ENCODE data around the gene METTL26.
"Not testable (repeated sequence)": the region's sequence is repeated elsewhere in the genome, so short reads cannot be mapped to it uniquely, and the experiment has no call there.

Gene METTL26

GRCh38 chr16:624526-625070, 11.5 kb downstream of the METTL26 start:
- DNase-seq (ENCODE audit: low spot score), result no peak

GRCh38 chr16:622920-623280, 13.2 kb downstream of the METTL26 start:
- DNase-seq (ENCODE audit: low spot score), result no peak

GRCh38 chr16:621526-622105, 14.5 kb downstream of the METTL26 start:
- DNase-seq (ENCODE audit: low spot score), result no peak

GRCh38 chr16:620700-621525, 15.2 kb downstream of the METTL26 start:
- no peak for DNase-seq (ENCODE audit: low spot score)

- DNase-seq (ENCODE audit: low spot score), result no peak
These were observed 16.5 kb downstream of the METTL26 start for GRCh38 chr16:619476-620100.

- DNase-seq (ENCODE audit: low spot score), result no peak
These were observed 18.2 kb downstream of the METTL26 start for GRCh38 chr16:617855-618254.

GRCh38 chr16:616733-617586, 19.1 kb downstream of the METTL26 start:
- no peak for DNase-seq (ENCODE audit: low spot score)

GRCh38 chr16:615122-615521, 21.0 kb downstream of the METTL26 start:
- DNase-seq (ENCODE audit: low spot score), result no peak

- no peak for DNase-seq (ENCODE audit: low spot score)
These were observed 25.4 kb downstream of the METTL26 start for GRCh38 chr16:610513-611381.

- DNase-seq (ENCODE audit: low spot score), result no peak
These were observed 26.1 kb downstream of the METTL26 start for GRCh38 chr16:609984-610383.

- DNase-seq (ENCODE audit: low spot score), result no peak
These were observed 26.8 kb downstream of the METTL26 start for GRCh38 chr16:609316-609715.

GRCh38 chr16:608019-608418, 28.1 kb downstream of the METTL26 start:
- no peak for DNase-seq (ENCODE audit: low spot score)

- no peak for DNase-seq (ENCODE audit: low spot score)
These were observed 29.3 kb downstream of the METTL26 start for GRCh38 chr16:606656-607307.

GRCh38 chr16:603933-604332, 32.2 kb downstream of the METTL26 start:
- DNase-seq (ENCODE audit: low spot score), result no peak

- no peak for DNase-seq (ENCODE audit: low spot score)
These were observed 35.3 kb downstream of the METTL26 start for GRCh38 chr16:600781-601180.

GRCh38 chr16:598823-599739, 37.0 kb downstream of the METTL26 start:
- no peak for DNase-seq (ENCODE audit: low spot score)

- DNase-seq (ENCODE audit: low spot score), result not testable (repeated sequence)
These were observed 38.5 kb downstream of the METTL26 start for GRCh38 chr16:597655-598054.

- DNase-seq (ENCODE audit: low spot score), result no peak
These were observed 39.4 kb downstream of the METTL26 start for GRCh38 chr16:596736-597060.

- DNase-seq (ENCODE audit: low spot score), result no peak
These were observed 40.0 kb downstream of the METTL26 start for GRCh38 chr16:595942-596735.

All from left forelimb (tissue), 1 donor.